NB4 (cell line): ENCODE measurements around the gene ZBTB43.

Source experiments
- MYC ChIP-seq: IDR thresholded peaks from 2 replicates; pipeline ENCODE4 v1.6.1; 2011; ENCODE audit warnings: low read depth, low read length
- POLR2A ChIP-seq: IDR thresholded peaks from 2 replicates; pipeline ENCODE4 v1.6.1; 2011; ENCODE audit warnings: mild to moderate bottlenecking; ENCODE audit not compliant: insufficient read length; ENCODE audit errors: extremely low read depth
- TF ChIP-seq, protein P1 (sequence below): IDR thresholded peaks from one replicate; pipeline ENCODE4 v1.5.1; 2012; ENCODE audit warnings: low read depth, low read length

DNA sequence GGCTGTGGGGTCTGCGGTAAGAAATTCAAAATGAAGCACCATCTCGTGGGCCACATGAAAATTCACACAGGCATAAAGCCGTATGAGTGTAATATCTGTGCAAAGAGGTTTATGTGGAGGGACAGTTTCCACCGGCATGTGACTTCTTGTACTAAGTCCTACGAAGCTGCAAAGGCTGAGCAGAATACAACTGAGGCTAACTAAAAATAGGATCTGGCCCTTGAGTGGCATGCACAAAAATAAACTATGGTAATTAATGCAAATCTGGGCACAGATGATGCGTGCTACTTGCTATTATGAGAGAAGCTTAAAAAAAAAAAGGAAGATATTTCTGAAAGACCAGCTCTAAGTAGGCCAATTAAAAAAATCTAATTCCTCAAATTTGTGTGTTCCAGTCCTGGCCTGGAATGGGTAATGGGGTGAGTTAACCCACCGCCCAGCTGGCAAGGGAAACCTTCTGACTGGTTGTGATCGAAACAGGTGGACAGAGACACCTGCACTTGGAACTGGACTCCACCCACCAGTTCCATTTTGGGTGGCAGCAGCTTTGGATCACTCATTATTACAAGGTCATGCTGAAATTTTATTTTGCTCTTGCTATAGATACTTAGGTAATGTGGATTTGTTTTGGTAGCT lies 29.0 kb downstream of the ZBTB43 start:
- no peak for TF ChIP-seq MYC
- TF ChIP-seq, protein P1, sequence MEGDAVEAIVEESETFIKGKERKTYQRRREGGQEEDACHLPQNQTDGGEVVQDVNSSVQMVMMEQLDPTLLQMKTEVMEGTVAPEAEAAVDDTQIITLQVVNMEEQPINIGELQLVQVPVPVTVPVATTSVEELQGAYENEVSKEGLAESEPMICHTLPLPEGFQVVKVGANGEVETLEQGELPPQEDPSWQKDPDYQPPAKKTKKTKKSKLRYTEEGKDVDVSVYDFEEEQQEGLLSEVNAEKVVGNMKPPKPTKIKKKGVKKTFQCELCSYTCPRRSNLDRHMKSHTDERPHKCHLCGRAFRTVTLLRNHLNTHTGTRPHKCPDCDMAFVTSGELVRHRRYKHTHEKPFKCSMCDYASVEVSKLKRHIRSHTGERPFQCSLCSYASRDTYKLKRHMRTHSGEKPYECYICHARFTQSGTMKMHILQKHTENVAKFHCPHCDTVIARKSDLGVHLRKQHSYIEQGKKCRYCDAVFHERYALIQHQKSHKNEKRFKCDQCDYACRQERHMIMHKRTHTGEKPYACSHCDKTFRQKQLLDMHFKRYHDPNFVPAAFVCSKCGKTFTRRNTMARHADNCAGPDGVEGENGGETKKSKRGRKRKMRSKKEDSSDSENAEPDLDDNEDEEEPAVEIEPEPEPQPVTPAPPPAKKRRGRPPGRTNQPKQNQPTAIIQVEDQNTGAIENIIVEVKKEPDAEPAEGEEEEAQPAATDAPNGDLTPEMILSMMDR: no peak
- TF ChIP-seq POLR2A: no peak
